HG03108 (cell line): ENCODE measurements around the gene SEMA5B.
A peak's percentile ranks its signal among the peaks of the same experiment; 100 is the strongest.

Experiments used
- ATAC-seq: cut with Tn5 transposase; IDR thresholded peaks from one replicate; pipeline ENCODE4 v1.9.1; 2021; ENCODE audit warnings: moderate library complexity; ENCODE audit not compliant: unreplicated experiment

Gene SEMA5B

GRCh38 chr3:122975924-122976293 is 51.7 kb downstream of the SEMA5B start:
- ATAC-seq, result no peak

- ATAC-seq, result peak; percentile 47
Observed at GRCh38 chr3:122975163-122975923, 52.2 kb downstream of the SEMA5B start.

- no peak for ATAC-seq
Observed at GRCh38 chr3:122974764-122975162, 52.8 kb downstream of the SEMA5B start.

GRCh38 chr3:122973893-122974615 is 53.5 kb downstream of the SEMA5B start:
- ATAC-seq, result no peak

DNA sequence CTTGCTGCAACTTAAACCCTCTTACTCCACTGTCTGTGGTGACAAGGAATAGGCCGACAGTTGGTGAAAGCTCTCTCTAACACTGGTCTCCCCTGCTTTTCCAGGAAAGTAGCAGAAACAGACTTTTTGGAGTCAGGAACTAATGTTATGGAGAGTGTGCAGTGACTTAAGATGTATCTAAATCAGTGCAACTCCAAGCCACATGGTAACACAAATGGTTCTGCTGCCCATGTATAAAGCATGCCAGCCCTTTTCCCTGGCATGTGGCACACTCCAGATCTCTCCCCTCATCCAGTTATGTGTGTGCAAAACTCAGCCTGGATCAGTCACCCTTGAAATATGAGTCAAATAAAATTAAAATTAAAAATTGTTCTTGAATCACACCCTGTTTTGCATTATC is 55.4 kb downstream of the SEMA5B start:
- no peak for ATAC-seq

- ATAC-seq, result no peak
Observed at GRCh38 chr3:122969585-122970469, 57.7 kb downstream of the SEMA5B start.

- no peak for ATAC-seq
Observed at GRCh38 chr3:122967765-122968164, 59.8 kb downstream of the SEMA5B start.

DNA sequence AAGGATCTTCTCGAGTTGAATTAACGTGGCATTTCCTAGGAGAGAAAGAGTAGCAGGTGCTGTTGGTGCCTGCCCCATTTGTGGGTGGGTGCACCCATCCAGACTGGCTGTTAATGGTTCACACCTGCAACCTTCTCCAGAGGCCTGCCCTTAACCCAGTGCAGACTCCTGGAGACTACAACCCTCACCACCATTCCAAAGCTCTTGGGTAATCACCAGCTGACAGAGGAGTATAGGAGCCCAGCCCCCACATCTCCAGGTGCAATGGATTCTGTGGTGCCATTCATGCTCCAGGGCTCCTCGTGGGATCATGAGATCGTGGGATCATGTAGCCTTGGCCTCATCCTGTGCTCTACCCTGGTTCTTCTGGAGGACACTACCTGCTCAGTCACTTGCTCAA is 60.2 kb downstream of the SEMA5B start:
- ATAC-seq, result no peak

- no peak for ATAC-seq
Observed at GRCh38 chr3:122966045-122966444, 61.5 kb downstream of the SEMA5B start.

GRCh38 chr3:122964811-122965210 is 62.8 kb downstream of the SEMA5B start:
- ATAC-seq, result no peak

DNA sequence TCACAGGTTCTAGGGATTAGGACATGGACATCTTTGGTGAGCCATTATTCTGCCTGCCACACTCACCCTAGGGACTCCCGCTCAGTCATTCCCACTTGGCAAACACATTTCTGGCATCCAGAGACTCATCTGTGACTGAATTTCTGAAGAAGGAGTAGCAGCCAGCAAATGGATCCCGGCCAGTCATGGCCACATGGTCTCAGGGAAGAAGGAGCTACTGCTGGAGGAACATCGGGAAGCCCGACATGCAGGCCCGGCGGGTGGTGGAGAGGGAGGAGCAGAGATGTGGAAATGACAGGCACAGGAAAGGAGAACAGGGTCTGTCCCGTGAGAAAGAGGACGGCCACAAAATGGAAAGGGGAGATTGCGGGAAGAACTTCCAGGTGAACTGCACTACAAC is 65.4 kb downstream of the SEMA5B start:
- ATAC-seq, result no peak

DNA sequence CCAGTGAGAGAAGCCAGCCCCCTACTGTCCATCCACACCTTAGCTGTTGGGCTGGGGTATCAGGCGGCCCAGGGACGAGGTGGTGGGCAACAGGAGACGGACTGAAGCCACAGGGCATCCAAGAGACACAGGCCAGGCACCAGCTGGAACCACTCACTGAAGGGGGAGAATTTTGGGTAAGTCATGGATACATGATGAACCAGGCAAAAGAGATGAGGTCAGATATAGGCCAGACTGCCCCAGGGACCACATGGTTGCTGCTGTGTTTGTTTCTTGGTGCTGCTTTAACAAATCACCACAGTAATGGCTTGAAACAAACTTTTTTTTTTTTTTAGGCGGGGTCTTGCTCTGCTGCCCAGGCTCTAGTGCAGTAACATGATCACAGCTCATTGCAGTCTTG is 66.4 kb downstream of the SEMA5B start:
- ATAC-seq, result no peak

- no peak for ATAC-seq
Observed at GRCh38 chr3:122960652-122961051, 66.9 kb downstream of the SEMA5B start.

- ATAC-seq, result no peak
Observed at GRCh38 chr3:122959339-122959738, 68.2 kb downstream of the SEMA5B start.

GRCh38 chr3:122957707-122958689 is 69.6 kb downstream of the SEMA5B start:
- ATAC-seq, result no peak

- no peak for ATAC-seq
Observed at GRCh38 chr3:122956693-122957455, 70.7 kb downstream of the SEMA5B start.

- no peak for ATAC-seq
Observed at GRCh38 chr3:122955916-122956692, 71.5 kb downstream of the SEMA5B start.

GRCh38 chr3:122952520-122952919 is 75.0 kb downstream of the SEMA5B start:
- peak; percentile 75 for ATAC-seq

- ATAC-seq, result no peak
Observed at GRCh38 chr3:122948408-122948807, 79.2 kb downstream of the SEMA5B start.
